IPS-11a (cell line): ENCODE data around the gene JAG1.
"Not testable (repeated sequence)": the region's sequence is repeated elsewhere in the genome, so short reads cannot be mapped to it uniquely, and the experiment has no call there.

Experiments
- H3K4me3 ChIP-seq: one replicate; pipeline ENCODE4 v1.5.1; 2013; ENCODE audit warnings: low read depth, low read length, control low read depth

JAG1 gene

DNA sequence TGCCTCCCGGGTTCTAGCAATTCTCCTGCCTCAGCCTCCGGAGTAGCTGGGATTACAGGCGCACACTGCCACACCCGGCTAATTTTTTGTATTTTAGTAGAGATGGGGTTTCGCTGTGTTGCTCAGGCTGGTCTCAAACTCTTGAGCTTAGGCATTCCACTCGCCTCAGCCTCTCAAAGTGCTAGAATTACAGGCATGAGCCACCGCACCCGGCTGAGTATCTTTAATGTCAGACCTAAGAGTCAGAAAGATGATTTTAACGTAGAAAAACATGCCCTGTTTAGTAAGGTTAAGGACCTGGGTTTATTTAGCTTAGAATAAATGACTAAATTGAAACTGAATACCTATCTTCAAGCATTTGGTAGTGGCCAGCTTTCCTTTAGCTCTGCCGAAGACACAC lies 83.4 kb downstream of the JAG1 start:
- not testable (repeated sequence) for H3K4me3 ChIP-seq
